Measurements from ENCODE around the gene KRT16. TPM values are rescaled to one million over a fixed set of nuclear protein-coding genes. Genes with fewer than 3 reads are reported as not detected.
"Not testable (repeated sequence)": the region's sequence is repeated elsewhere in the genome, so short reads cannot be mapped to it uniquely, and the experiment has no call there.

The KRT16 gene
- total RNA-seq, 1 experiment from 2014 or later, result 42.6 TPM

DNA sequence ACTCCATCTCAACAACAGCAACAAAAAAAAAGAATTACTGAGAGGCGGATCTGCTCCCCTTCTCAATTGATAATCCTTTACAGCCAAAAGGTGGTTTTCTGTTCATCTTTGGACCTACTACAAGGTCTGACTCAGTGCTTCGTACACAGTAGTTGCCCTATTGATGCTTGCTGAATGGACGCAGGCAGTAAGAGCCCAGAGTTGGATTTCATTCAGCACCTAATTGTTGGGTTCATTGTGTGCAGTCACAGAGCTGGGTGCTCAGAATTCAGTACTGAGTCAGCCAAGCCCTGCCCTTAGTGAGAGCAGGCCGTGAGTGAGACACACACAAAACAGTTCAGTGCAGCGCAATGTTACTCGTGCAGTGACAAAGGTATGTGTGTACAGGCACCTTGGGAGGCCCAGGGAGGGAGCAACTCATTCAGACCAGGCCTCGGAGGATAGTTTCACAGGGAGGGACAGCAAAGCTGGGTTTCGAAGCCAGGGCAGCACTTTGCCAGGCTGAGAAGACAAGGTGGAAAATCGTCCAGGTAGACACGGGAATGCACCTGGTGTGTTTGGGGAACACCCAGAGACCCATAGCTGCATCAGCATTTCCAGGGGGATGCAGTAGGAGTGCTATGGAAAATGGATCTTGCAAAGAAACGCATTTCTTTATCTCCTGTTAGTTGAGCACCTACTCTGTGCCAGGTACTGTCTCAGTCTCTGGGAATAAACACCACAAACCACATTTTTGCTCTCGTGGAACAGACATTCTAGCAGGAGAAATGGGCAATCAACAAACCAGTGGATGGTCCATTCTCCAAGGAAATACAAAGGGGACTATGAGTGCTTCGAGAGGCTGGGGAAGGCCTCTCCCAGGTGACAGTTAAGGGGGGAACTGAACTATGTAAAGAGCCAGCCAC, 29.9 kb upstream of the KRT16 start:
- H3K27ac ChIP-seq (ENCODE audit: low read length), result no peak overlapping the region
- DNase-seq (peak; percentile 26), ATAC-seq (no peak)
- no peaks in the 10 kb centered on the region for H3K36me3 ChIP-seq (ENCODE audit: low read depth, low read length)
- H3K79me2 ChIP-seq (ENCODE audit: low read length), result no peaks in the 10 kb centered on the region
- no peaks in the 10 kb centered on the region for H3K9me3 ChIP-seq (ENCODE audit: low read length)
- no peaks in the 10 kb centered on the region for H4K20me1 ChIP-seq (ENCODE audit: low read length)
- no peak overlapping the region for H2AFZ ChIP-seq (ENCODE audit: low read length)
- no peak overlapping the region for H3K9ac ChIP-seq (ENCODE audit: low read length)
- TF ChIP-seq, protein P1, sequence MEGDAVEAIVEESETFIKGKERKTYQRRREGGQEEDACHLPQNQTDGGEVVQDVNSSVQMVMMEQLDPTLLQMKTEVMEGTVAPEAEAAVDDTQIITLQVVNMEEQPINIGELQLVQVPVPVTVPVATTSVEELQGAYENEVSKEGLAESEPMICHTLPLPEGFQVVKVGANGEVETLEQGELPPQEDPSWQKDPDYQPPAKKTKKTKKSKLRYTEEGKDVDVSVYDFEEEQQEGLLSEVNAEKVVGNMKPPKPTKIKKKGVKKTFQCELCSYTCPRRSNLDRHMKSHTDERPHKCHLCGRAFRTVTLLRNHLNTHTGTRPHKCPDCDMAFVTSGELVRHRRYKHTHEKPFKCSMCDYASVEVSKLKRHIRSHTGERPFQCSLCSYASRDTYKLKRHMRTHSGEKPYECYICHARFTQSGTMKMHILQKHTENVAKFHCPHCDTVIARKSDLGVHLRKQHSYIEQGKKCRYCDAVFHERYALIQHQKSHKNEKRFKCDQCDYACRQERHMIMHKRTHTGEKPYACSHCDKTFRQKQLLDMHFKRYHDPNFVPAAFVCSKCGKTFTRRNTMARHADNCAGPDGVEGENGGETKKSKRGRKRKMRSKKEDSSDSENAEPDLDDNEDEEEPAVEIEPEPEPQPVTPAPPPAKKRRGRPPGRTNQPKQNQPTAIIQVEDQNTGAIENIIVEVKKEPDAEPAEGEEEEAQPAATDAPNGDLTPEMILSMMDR (conservative IDR thresholded peaks at IDR 0.05; ENCODE audit: low read depth, low read length), result no peak
- TF ChIP-seq EZH2 (IDR thresholded peaks at IDR 0.05; ENCODE audit: low read length, unreplicated experiment), result no peak
- TF ChIP-seq EZH2phosphoT487 (IDR thresholded peaks at IDR 0.05; ENCODE audit: borderline replicate concordance, low read length), result no peak
- intact Hi-C loops (cut with micrococcal nuclease), result loop anchor here (10.0 kb wide), 1 partner anchor 238 kb away; no protein-coding TSS in a partner anchor
- ChIA-PET POLR2A (ENCODE audit: unreplicated experiment) (interaction anchor here (0.7 kb wide), 1 partner anchor 23 kb away, joined by 6 read pairs; no protein-coding TSS in a partner anchor), CTCF (no interaction called here)
- BruUV-seq (replicated peaks), result no TSS peak
- no peak overlapping the region for H3K4me2 ChIP-seq (ENCODE audit: low read length)
- H3F3A ChIP-seq (ENCODE audit: low read length, unreplicated experiment), result no peaks in the 10 kb centered on the region
- no peaks in the 10 kb centered on the region; the same call in 1 of the 2 replicates for H3K4me1 ChIP-seq (ENCODE audit: insufficient read depth, low read length)
- H3K4me3 ChIP-seq (ENCODE audit: low read length), result no peak overlapping the region
- H3K9me2 ChIP-seq (replicated peaks; ENCODE audit: low read length), result no peaks in the 10 kb centered on the region
- no peaks in the 10 kb centered on the region for H3K27me3 ChIP-seq (ENCODE audit: low read length)

DNA sequence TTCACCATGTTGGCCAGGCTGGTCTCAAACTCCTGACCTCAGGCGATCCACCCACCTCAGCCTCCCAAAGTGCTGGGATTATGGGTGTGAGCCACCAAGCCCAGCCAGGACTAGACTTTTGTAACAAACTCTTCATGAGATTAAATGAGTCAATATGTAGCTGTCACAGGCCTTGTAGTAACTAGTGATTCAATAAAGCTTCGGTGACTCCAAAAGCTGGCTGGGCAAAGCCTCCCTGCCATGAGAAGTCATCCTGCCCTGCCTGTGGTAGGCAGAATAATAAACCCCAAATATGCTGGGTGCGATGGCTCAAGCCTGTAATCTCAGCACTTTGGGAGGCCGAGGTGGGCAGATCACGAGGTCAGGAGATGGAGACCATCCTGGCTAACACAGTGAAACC, 28.0 kb upstream of the KRT16 start:
- intact Hi-C loops (cut with micrococcal nuclease), result loop anchor here (10.0 kb wide), 1 partner anchor 236 kb away; no protein-coding TSS in a partner anchor
- BruUV-seq (replicated peaks), result not testable (repeated sequence)

DNA sequence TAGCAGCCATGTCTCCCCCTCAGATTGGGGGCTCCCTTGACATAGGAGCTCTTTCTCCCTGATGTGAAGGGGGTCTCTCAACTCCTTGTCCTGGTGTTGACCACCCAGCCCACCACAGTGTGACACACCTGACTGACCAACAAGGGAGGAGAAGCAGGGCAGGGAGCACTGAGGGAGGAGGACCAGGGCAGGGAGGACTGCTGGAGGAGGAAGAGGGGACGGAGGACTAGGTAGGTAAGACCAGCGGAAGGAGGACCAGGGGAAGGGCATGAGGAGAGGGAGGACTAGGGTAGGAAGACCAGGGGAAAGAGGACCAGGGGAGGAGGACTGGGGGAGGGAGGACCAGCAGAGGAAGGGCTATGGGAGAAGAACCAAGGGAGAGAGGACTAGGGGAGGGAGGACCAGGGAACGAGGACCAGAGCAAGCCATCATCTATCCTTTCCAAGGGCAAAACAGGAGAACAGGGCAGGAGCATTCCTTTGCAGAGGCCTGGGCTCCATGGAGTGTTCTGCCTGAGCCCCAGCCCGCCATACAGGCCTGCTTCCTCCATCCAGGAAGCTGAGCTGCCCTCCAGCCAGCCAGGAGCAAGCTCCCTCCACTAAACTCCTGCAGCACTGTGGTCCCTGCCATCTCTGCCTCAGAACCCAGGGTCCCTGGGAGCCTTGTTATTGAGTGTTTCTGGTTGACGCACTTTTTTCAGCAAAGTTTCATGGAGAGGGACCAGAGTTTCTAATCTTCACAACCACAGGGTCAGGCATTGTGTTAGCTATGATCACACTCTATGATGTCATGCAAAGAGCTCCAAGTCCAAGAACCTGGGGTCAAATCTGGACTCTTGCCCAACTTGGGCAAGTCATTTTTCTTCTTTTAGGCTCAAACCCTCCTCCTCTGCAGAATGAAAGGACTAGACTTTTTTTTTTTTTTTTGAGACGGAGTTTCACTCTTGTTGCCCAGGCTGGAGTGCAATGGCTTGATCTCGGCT, 27.2 kb upstream of the KRT16 start:
- Histone ChIP-seq H2AFZ (ENCODE audit: low read length) (no peak overlapping the region), H3K27ac (ENCODE audit: low read length) (no peak overlapping the region), H3K9ac (ENCODE audit: low read length) (no peak overlapping the region), H3K36me3 (ENCODE audit: low read depth, low read length) (no peaks in the 10 kb centered on the region), H3F3A (ENCODE audit: low read length, unreplicated experiment) (no peaks in the 10 kb centered on the region), H3K4me3 (ENCODE audit: low read length) (no peak overlapping the region), H4K20me1 (ENCODE audit: low read length) (no peaks in the 10 kb centered on the region), H3K79me2 (ENCODE audit: low read length) (no peaks in the 10 kb centered on the region), H3K9me3 (ENCODE audit: low read length) (no peaks in the 10 kb centered on the region), H3K4me1 (ENCODE audit: insufficient read depth, low read length) (no peaks in the 10 kb centered on the region), H3K9me2 (replicated peaks; ENCODE audit: low read length) (no peaks in the 10 kb centered on the region), H3K27me3 (ENCODE audit: low read length) (no peaks in the 10 kb centered on the region), H3K4me2 (ENCODE audit: low read length) (no peak overlapping the region)
- no peak for ATAC-seq
- TF ChIP-seq EZH2 (IDR thresholded peaks at IDR 0.05; ENCODE audit: low read length, unreplicated experiment) (no peak), EZH2phosphoT487 (IDR thresholded peaks at IDR 0.05; ENCODE audit: borderline replicate concordance, low read length) (no peak)
- TF ChIP-seq, protein P1 (conservative IDR thresholded peaks at IDR 0.05; ENCODE audit: low read depth, low read length), result no peak
- CTCF ChIA-PET, result no interaction called here
- POLR2A ChIA-PET (ENCODE audit: unreplicated experiment), result no interaction called here
- no peak for DNase-seq
- intact Hi-C loops (cut with micrococcal nuclease), result loop anchor here (10.0 kb wide), 1 partner anchor 235 kb away; no protein-coding TSS in a partner anchor
- no TSS peak for BruUV-seq (replicated peaks)

More for the DNA sequence above, 28.0 kb upstream of the KRT16 start:
- H2AFZ ChIP-seq (ENCODE audit: low read length); H3K27me3 ChIP-seq (ENCODE audit: low read length); H3K4me3 ChIP-seq (ENCODE audit: low read length); CTCF ChIA-PET; H3K27ac ChIP-seq (ENCODE audit: low read length); H3K79me2 ChIP-seq (ENCODE audit: low read length); H3K9ac ChIP-seq (ENCODE audit: low read length); DNase-seq; H3K9me2 ChIP-seq (replicated peaks; ENCODE audit: low read length); H3K4me2 ChIP-seq (ENCODE audit: low read length); H3F3A ChIP-seq (ENCODE audit: low read length, unreplicated experiment); H3K4me1 ChIP-seq (ENCODE audit: insufficient read depth, low read length); H3K9me3 ChIP-seq (ENCODE audit: low read length); H4K20me1 ChIP-seq (ENCODE audit: low read length); POLR2A ChIA-PET (ENCODE audit: unreplicated experiment); H3K36me3 ChIP-seq (ENCODE audit: low read depth, low read length); ATAC-seq: not testable (repeated sequence)
